AG04449 (cell line): ENCODE data around the gene RAB11FIP2.

Experiments used
- CTCF ChIA-PET: fragments of 350-600 bp; formaldehyde crosslinking; extraction: SDS; loops from one replicate; lab custom pipeline; 2021; ENCODE audit warnings: antibody characterized with exemption; lab: Yijun Ruan, JAX
- POLR2A ChIA-PET: fragments of 400-600, 350-600 bp; formaldehyde crosslinking; extraction: SDS; loops from one replicate; lab custom pipeline; 2020; ENCODE audit warnings: antibody characterized with exemption, inconsistent platforms; lab: Yijun Ruan, JAX
- DNase-seq: peaks from one replicate; pipeline ENCODE4 v3.0.0-alpha.2; 2010; ENCODE audit warnings: low read depth, low spot score
- H3K4me3 ChIP-seq: 2 replicates; pipeline ENCODE4 v1.5.1; 2011; ENCODE audit warnings: low read depth, mild to moderate bottlenecking, control low read depth, low read length
- TF ChIP-seq, protein P1 (sequence below): IDR thresholded peaks from one replicate; pipeline ENCODE4 v1.5.1; 2011; ENCODE audit warnings: mild to moderate bottlenecking, moderate library complexity, low read length, control low read depth, inconsistent platforms; ENCODE audit not compliant: insufficient read depth; ENCODE audit errors: missing control alignments

Gene RAB11FIP2

DNA sequence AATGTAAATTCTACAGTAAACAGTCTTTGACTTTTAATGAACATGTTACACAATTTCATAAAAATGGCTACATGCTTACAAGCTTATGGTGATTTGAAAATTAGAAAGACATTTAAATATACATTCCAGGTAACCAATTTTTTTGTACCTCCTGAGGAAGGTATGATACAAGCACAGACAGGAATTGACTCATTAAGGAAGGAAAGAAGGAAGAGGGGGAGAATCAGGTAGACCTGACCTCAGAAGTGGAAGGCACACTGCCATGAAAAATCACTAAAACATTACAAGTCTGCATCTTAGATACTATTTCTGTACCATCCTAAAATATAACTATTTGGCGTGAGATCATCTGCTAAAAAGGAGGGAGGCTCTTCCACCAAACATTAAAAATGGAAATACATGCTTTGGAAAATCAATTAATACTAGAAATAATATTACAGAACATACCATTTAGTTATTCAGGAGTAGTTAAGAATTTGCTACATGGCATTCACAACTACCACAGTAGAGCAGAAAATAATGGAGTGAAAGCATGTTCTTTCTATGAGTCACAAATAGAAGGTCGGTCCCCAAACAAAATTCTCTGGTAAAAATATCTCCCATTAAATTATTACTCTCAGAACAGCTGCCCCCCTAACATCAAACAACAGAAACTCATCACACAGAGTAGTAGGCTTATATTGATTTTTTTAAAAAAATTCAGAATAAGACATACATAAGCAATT lies 15.2 kb downstream of the RAB11FIP2 start:
- no peak overlapping the region for H3K4me3 ChIP-seq
- ChIA-PET CTCF (interaction anchor here (1.4 kb wide), 1 partner anchor 8 kb away, joined by 4 read pairs; no protein-coding TSS in a partner anchor), POLR2A (no interaction called here)
- TF ChIP-seq, protein P1, sequence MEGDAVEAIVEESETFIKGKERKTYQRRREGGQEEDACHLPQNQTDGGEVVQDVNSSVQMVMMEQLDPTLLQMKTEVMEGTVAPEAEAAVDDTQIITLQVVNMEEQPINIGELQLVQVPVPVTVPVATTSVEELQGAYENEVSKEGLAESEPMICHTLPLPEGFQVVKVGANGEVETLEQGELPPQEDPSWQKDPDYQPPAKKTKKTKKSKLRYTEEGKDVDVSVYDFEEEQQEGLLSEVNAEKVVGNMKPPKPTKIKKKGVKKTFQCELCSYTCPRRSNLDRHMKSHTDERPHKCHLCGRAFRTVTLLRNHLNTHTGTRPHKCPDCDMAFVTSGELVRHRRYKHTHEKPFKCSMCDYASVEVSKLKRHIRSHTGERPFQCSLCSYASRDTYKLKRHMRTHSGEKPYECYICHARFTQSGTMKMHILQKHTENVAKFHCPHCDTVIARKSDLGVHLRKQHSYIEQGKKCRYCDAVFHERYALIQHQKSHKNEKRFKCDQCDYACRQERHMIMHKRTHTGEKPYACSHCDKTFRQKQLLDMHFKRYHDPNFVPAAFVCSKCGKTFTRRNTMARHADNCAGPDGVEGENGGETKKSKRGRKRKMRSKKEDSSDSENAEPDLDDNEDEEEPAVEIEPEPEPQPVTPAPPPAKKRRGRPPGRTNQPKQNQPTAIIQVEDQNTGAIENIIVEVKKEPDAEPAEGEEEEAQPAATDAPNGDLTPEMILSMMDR = no peak
- no peak for DNase-seq

- TF ChIP-seq, protein P1 = no peak
- ChIA-PET POLR2A (no interaction called here), CTCF (interaction anchor here (1.4 kb wide), 1 partner anchor 168 kb away, joined by 5 read pairs; no protein-coding TSS in a partner anchor)
- no peak for DNase-seq
- H3K4me3 ChIP-seq = no peak overlapping the region
These were observed 18.1 kb downstream of the RAB11FIP2 start for GRCh38 chr10:118028619-118029018.

GRCh38 chr10:118027397-118027796 lies 19.3 kb downstream of the RAB11FIP2 start:
- ChIA-PET POLR2A (no interaction called here), CTCF (interaction anchor here (1.4 kb wide), 1 partner anchor 167 kb away, joined by 5 read pairs; no protein-coding TSS in a partner anchor)
- no peak for DNase-seq
- TF ChIP-seq, protein P1 = no peak
- H3K4me3 ChIP-seq = no peak overlapping the region

GRCh38 chr10:118026936-118027335 lies 19.8 kb downstream of the RAB11FIP2 start:
- ChIA-PET CTCF (interaction anchor here (1.4 kb wide), 1 partner anchor 167 kb away, joined by 5 read pairs; no protein-coding TSS in a partner anchor), POLR2A (no interaction called here)
- TF ChIP-seq, protein P1 = no peak
- H3K4me3 ChIP-seq = no peak overlapping the region
- DNase-seq = no peak

DNA sequence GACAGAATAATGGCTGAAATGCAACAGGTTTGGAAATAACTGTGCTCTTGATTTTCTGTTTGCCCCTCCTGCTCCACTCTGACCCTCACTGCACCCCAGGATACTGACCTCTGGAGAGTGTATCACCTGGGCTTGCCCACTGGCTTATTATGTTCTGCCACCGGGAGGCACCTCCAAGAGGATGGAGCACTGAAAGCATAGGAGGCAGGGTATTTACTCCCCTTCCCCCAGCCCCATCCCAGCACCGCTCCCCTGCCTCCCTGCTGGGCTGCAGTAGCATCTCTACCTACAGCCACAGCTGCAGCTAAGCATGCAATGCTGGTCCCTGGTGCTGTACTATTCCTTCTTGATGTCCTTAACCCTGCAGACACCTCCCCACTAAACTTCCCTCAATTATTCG lies 26.4 kb downstream of the RAB11FIP2 start:
- CTCF ChIA-PET = no interaction called here

GRCh38 chr10:118017850-118018249 lies 28.9 kb downstream of the RAB11FIP2 start:
- CTCF ChIA-PET = no interaction called here

More for the DNA sequence above, 26.4 kb downstream of the RAB11FIP2 start:
- H3K4me3 ChIP-seq = no peak overlapping the region
- DNase-seq = no peak
- POLR2A ChIA-PET = no interaction called here
- TF ChIP-seq, protein P1 = no peak

More at GRCh38 chr10:118017850-118018249, 28.9 kb downstream of the RAB11FIP2 start:
- no peak overlapping the region for H3K4me3 ChIP-seq
- no peak for DNase-seq
- POLR2A ChIA-PET = no interaction called here
- TF ChIP-seq, protein P1 = no peak
